Thyroid gland (tissue), 4 donors: ENCODE results near the gene TAF3. TPM values are rescaled to one million over a fixed set of nuclear protein-coding genes. Genes with fewer than 3 reads are reported as not detected.

ENCODE experiments used
- DNase-seq, 2 donors: peaks; one replicate each; pipeline ENCODE4 v3.0.0-alpha.2; 2019
- H3K27ac ChIP-seq, 3 donors: fragments of 200-600 bp; sonication (generic); 1 replicate in 2 of 3; 2 replicates in 1 of 3; pipeline ENCODE4 v1.5.1; 2016 to 2019; ENCODE audit warnings: mild to moderate bottlenecking in 1 of 3, moderate library complexity in 1 of 3
- H3K27me3 ChIP-seq: fragments of 200-600 bp; sonication (generic); one replicate; pipeline ENCODE4 v1.5.1; 2019
- H3K36me3 ChIP-seq, 2 donors: fragments of 200-600 bp; sonication (generic); one replicate each; pipeline ENCODE4 v1.5.1; 2016 to 2019
- H3K4me1 ChIP-seq, 2 donors: fragments of 200-600 bp; sonication (generic); one replicate each; pipeline ENCODE4 v1.5.1; 2017 to 2019
- H3K4me3 ChIP-seq, 3 donors: fragments of 200-600 bp; sonication (generic); replicated peaks in 1 of 3; 1 replicate in 2 of 3; 2 replicates in 1 of 3; pipeline ENCODE4 v1.5.1; 2016; ENCODE audit warnings: mild to moderate bottlenecking in 1 of 3
- H3K9me3 ChIP-seq: fragments of 200-600 bp; sonication (generic); one replicate; pipeline ENCODE4 v1.5.1; 2017
- POLR2A ChIP-seq, 2 donors: fragments of 450-650 bp; IDR thresholded peaks; one replicate each; pipeline ENCODE4 v1.6.1; 2017; ENCODE audit warnings: antibody characterized with exemption in 2 of 2, mild to moderate bottlenecking in 2 of 2, moderate library complexity in 1 of 2
- WGBS, 2 donors: methylation state at CpG; one replicate each; pipeline ENCODE4 v1.1.5; 2017; 5-methylcytosine and 5-hydroxymethylcytosine counted together
- intact Hi-C: fragments of 100-400 bp; cut with DNase I; formaldehyde crosslinking; loops from one replicate; pipeline ENCODE4 v1.15.1; 2023
- total RNA-seq, 4 donors: library from RNA; depleted of rRNA; stranded (reverse); fragments of >200 nt; gene quantifications; one replicate each; pipeline ENCODE4 v1.2.3, GENCODE V29; 2016
- TF ChIP-seq, protein P1 (sequence below), 6 experiments: fragments of 200-600 bp in 3 of 6; fragments of 450-650 bp in 3 of 6; sonication (generic) in 3 of 6; IDR thresholded peaks; one replicate each; pipeline ENCODE4 v1.5.1; 2016 to 2019; ENCODE audit warnings: antibody characterized with exemption in 6 of 6, mild to moderate bottlenecking in 2 of 6, inconsistent platforms in 1 of 6, moderate library complexity in 1 of 6

Gene TAF3
- total RNA-seq, 4 donors from 2014 or later: 6.7 to 11.0 (median 8.6) TPM

DNA sequence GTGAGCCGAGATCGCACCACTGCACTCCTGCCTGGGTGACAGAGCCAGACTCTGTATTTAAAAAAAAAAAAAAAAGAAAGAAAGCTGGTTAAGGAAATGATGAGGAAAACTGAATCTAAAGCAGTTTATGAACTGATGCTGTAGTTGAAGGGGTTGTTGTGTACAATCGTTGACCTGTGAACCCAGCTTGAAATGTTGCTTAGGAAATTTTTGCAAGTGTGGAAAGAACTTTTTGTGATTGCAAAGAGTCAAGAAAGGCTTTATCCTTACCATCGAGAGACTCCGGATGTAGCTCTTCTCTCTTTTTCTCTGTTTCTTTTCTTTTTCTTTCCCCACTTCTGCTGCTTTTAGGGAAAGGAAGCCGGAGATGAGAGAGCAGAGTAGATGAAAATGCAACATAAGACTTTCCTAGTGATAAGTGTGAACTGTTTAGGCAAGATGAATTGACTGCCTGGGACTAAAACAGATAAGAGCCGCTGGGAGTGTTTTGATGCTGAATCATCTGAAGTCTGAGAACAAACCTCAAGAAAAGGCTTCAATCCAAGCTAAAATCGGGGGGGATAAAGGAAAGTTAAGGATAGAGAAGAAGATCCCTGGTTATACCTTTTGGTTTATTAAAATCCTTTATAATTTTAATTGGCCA lies 69.0 kb downstream of the TAF3 start:
- intact Hi-C loops: no loop called here
- no peaks in the 10 kb centered on the region for H3K9me3 ChIP-seq
- WGBS, 2 donors: 74 to 84% methylated on average over 8 of the region's 8 CpGs
- no peak overlapping the region for H3K4me3 ChIP-seq
- no peaks in the 10 kb centered on the region for H3K36me3 ChIP-seq
- no peak for DNase-seq
- H3K27me3 ChIP-seq: no peaks in the 10 kb centered on the region
- no peak overlapping the region for H3K27ac ChIP-seq
- no peak for TF ChIP-seq POLR2A (IDR thresholded peaks at IDR 0.05)
- TF ChIP-seq, protein P1, sequence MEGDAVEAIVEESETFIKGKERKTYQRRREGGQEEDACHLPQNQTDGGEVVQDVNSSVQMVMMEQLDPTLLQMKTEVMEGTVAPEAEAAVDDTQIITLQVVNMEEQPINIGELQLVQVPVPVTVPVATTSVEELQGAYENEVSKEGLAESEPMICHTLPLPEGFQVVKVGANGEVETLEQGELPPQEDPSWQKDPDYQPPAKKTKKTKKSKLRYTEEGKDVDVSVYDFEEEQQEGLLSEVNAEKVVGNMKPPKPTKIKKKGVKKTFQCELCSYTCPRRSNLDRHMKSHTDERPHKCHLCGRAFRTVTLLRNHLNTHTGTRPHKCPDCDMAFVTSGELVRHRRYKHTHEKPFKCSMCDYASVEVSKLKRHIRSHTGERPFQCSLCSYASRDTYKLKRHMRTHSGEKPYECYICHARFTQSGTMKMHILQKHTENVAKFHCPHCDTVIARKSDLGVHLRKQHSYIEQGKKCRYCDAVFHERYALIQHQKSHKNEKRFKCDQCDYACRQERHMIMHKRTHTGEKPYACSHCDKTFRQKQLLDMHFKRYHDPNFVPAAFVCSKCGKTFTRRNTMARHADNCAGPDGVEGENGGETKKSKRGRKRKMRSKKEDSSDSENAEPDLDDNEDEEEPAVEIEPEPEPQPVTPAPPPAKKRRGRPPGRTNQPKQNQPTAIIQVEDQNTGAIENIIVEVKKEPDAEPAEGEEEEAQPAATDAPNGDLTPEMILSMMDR (IDR thresholded peaks at IDR 0.05): no peak
- no peaks in the 10 kb centered on the region for H3K4me1 ChIP-seq

DNA sequence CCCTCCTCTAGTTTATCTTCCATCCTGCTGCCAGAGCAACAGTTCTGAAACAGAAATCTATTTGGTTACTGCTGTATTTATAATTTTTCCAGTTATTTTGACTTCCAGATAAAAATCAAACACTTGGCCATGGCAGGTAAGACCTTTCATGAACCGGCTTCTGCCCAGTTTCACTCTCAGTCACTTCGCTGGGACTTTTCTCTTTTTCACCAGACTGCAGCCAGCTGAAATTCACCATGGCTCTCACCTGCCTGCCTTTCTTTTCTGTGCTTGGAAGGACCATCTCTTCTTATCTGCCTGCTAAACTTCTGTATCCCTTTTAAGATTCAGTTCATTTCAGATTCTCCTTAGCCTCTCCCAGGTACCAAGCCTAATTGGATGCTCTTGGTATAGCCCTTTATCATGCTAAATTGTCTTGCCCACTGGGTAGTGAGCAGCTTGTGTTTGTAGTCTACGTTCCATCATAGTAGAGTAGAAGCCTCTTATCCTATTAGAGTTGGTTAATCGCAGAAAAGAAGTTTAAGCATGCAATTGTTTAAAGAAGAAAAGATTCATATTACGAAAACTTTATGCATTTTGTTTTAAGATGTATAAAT lies 71.7 kb downstream of the TAF3 start:
- intact Hi-C loops: no loop called here
- no peak for TF ChIP-seq POLR2A (IDR thresholded peaks at IDR 0.05)
- TF ChIP-seq, protein P1 (IDR thresholded peaks at IDR 0.05): no peak
- 88 to 94% methylated on average over 5 of the region's 5 CpGs for WGBS, 2 donors

DNA sequence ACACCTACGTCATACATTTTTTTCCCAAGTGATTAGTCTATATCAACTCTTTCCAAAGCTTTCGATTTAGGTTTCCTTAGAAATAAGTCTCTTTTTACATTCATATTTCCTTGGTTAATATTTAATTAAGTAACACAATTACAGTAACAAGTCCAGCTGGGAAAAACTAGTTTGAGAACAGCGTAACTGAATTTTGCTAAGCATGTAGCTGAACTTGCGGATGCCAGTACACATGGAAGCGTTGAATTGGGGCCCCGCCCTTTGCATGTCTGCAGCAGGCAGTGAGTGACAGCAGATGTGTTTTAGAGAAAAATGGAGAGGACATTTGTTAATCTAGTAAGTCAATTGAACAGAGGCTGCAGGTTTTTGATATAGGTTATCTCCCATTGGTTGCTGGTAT lies 72.5 kb downstream of the TAF3 start:
- Histone ChIP-seq H3K27ac (no peak overlapping the region), H3K4me1 (peaks cover 4 to 5% of the 10 kb centered on the region in 2 donors), H3K4me3 (no peak overlapping the region), H3K27me3 (no peaks in the 10 kb centered on the region), H3K9me3 (no peaks in the 10 kb centered on the region), H3K36me3 (no peaks in the 10 kb centered on the region)
- TF ChIP-seq, protein P1 (IDR thresholded peaks at IDR 0.05): no peak
- TF ChIP-seq POLR2A (IDR thresholded peaks at IDR 0.05): no peak
- 97 to 98% methylated on average over 6 of the region's 6 CpGs for WGBS, 2 donors
- DNase-seq: no peak
- intact Hi-C loops: no loop called here

More for the DNA sequence above, 71.7 kb downstream of the TAF3 start:
- H3K27me3 ChIP-seq: no peaks in the 10 kb centered on the region
- H3K27ac ChIP-seq: no peak overlapping the region
- H3K4me3 ChIP-seq: no peak overlapping the region
- H3K9me3 ChIP-seq: no peaks in the 10 kb centered on the region
- no peak for DNase-seq
- peaks cover 0 to under 1% of the 10 kb centered on the region in 2 donors for H3K4me1 ChIP-seq
- H3K36me3 ChIP-seq: no peaks in the 10 kb centered on the region

DNA sequence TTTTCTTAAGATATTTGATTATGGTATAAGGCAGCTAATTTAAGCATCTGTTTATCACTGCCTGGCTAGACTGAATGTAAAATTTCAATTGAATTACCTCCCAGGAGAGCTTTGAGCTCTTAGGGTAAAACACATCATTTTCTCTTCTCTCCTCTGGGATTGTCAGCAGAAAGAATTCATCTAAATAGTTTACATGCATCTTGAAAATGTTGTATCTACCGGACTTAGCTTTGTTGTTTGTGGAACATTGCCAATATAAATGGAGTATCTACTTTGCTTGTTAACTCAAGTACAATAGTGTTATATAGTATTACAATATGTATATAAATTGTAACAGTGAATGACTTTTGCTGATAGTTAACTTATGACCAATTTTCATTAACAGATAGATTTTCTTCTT lies 73.3 kb downstream of the TAF3 start:
- no peak for DNase-seq
- no peak overlapping the region for H3K4me3 ChIP-seq
- no peaks in the 10 kb centered on the region for H3K9me3 ChIP-seq
- H3K27me3 ChIP-seq: no peaks in the 10 kb centered on the region
- intact Hi-C loops: no loop called here
- no peak for TF ChIP-seq POLR2A (IDR thresholded peaks at IDR 0.05)
- TF ChIP-seq, protein P1 (IDR thresholded peaks at IDR 0.05): no peak
- WGBS, 2 donors: 42 to 45% methylated on average over 1 of the region's 1 CpG
- H3K27ac ChIP-seq: no peak overlapping the region
- peaks cover 4 to 5% of the 10 kb centered on the region in 2 donors for H3K4me1 ChIP-seq
- no peaks in the 10 kb centered on the region for H3K36me3 ChIP-seq

DNA sequence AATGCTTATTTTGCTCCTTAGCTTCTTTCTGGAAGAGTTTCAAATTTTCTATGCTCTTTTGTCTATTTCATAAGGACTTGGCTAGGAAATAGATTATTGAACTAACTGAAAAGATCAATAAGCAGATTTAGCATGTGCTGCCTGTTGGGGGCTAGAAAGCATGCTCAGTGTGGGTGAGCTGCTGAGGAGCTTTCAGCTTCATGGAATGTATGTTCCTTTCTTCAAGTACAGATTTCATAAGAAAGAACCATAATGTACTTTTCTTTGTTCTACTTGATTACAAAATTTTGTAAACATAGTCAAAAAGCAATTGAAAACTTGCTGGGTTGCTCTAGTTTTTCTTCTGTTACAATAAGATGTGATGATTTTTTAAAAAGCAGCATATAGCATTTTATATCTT lies 73.8 kb downstream of the TAF3 start:
- Histone ChIP-seq H3K4me3 (no peak overlapping the region), H3K9me3 (no peaks in the 10 kb centered on the region), H3K27ac (no peak overlapping the region), H3K4me1 (peaks cover 4 to 5% of the 10 kb centered on the region in 2 donors), H3K36me3 (no peaks in the 10 kb centered on the region), H3K27me3 (no peaks in the 10 kb centered on the region)
- intact Hi-C loops: no loop called here
- no peak for TF ChIP-seq POLR2A (IDR thresholded peaks at IDR 0.05)
- TF ChIP-seq, protein P1 (IDR thresholded peaks at IDR 0.05): no peak
- DNase-seq: no peak
